Fibroblast of villous mesenchyme (primary cell): ENCODE results near the gene MBLAC2. TPM values are rescaled to one million over a fixed set of nuclear protein-coding genes. Genes with fewer than 3 reads are reported as not detected.

Source experiments
- DNase-seq: peaks from one replicate; pipeline ENCODE4 v3.0.0-alpha.2; 2010; ENCODE audit warnings: low read depth
- H3K4me3 ChIP-seq: 2 replicates; pipeline ENCODE4 v1.5.1; 2011; ENCODE audit warnings: low read depth, mild to moderate bottlenecking, low read length
- total RNA-seq: library from RNA; depleted of rRNA; stranded (reverse); fragments of >200 nt; gene quantifications from 2 replicates; pipeline ENCODE4 v1.2.3, GENCODE V29; 2012
- TF ChIP-seq, protein P1 (sequence below): IDR thresholded peaks from 2 replicates; pipeline ENCODE4 v1.5.1; 2012; ENCODE audit warnings: low read depth, mild to moderate bottlenecking, low read length; ENCODE audit not compliant: insufficient read depth

The MBLAC2 gene
- total RNA-seq, 1 donor = 6.9 TPM

DNA sequence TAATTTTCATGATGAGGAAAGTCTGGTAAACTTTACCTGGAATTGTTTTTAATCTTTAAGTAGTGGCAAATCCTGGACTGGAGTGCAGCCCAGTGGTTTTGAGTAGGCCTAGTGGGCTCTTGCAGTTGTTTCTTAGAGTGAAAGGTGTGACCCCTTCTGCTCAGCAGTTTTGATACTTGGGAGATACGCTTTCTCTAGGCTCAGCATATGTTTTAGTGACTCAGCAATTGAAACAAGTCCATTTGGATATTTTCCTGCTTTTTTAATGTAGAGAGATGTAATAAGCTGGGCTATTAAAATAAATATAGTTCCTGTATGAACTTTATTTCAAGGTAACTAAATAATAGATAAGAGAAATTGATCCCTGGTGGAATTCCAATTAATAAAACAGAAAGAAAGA lies 6.1 kb upstream of the MBLAC2 start:
- H3K4me3 ChIP-seq = no peak overlapping the region
- no peak for DNase-seq
- TF ChIP-seq, protein P1, sequence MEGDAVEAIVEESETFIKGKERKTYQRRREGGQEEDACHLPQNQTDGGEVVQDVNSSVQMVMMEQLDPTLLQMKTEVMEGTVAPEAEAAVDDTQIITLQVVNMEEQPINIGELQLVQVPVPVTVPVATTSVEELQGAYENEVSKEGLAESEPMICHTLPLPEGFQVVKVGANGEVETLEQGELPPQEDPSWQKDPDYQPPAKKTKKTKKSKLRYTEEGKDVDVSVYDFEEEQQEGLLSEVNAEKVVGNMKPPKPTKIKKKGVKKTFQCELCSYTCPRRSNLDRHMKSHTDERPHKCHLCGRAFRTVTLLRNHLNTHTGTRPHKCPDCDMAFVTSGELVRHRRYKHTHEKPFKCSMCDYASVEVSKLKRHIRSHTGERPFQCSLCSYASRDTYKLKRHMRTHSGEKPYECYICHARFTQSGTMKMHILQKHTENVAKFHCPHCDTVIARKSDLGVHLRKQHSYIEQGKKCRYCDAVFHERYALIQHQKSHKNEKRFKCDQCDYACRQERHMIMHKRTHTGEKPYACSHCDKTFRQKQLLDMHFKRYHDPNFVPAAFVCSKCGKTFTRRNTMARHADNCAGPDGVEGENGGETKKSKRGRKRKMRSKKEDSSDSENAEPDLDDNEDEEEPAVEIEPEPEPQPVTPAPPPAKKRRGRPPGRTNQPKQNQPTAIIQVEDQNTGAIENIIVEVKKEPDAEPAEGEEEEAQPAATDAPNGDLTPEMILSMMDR = no peak

DNA sequence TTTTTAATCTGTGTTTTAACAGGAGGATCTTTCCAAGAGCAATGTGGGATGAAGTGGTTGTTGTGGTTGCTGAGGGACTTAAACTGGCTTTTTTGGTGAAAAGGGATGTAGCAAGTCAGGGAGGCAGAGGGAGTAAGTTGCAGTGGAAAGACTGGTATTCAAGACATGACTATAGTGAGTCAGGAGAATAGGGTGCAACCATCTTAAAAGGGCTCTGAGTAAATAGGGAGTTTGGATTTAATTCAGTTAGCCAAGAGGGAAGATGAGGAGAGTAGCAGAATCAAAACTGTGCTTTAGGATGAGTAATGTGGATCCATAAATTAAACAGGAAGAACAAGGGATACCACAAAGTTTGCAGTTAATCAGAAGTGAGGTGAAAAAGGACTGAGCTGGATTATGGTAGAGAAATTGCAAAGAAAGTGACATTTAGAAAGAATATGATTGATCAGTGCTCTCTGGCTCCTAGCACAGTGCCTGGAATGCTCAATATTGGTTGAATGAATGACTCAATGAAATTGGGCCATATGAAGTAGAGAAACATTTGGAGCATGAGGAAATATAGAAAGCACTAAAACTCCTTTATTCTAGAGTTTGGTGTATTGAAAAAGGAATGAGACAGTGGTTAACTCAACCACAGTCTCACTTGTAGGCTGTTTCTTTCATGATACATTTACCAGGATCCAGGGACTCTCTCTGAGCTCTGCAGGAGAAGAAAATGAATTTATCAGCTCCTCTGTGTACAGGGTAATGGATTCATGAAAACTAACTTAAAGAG lies 5.2 kb upstream of the MBLAC2 start:
- TF ChIP-seq, protein P1 = no peak
- no peak for DNase-seq
- H3K4me3 ChIP-seq = no peak overlapping the region

DNA sequence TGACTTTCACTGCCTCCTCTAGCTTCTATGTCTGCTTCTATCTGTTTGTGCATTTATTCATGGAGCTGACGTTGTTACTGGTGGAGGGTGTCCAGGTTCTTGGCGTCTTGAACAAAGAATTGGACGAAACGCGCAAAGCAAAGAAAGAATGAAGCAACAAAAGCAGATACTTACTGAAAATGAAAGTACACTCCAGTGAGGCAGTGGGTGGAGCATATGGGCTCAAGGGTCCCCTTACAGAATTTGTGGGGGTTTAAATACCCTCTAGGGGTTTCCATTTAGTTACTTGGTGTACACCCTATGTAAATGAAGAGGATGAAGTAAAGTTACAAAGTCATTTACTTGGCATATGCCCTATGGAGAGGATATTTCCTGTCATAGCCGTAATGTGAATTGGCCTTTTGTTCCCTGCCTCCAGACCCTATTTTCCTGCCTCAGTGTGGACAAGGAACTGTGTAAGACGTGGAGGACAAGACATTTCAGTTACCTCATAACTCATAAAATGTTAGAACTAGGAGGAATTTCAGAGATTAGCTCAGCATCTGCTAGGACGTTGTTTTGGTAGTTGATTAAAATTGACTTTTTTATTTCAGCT lies 3.1 kb upstream of the MBLAC2 start:
- TF ChIP-seq, protein P1 = no peak
- no peak overlapping the region for H3K4me3 ChIP-seq
- DNase-seq = no peak

DNA sequence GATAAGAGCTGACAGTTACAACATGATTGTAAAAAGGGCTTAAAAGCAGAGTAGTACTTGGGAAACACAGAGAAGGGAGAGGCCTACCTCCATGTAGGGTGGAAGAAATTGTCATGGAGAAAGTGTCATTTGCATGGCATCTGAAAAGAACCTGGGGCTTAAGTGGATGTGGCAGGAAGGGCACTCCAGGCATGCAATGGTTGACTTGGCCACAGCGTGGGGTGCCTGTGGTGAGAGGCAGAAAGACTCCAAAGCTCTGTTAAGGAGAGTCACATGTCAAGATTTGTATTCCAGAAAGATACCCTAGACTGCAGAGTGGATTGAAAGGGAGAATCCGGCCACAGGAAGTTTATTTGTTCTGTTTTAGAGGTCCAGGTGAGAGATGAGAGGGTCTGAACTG lies 2.5 kb upstream of the MBLAC2 start:
- no peak for DNase-seq
- no peak overlapping the region for H3K4me3 ChIP-seq
- TF ChIP-seq, protein P1 = no peak

DNA sequence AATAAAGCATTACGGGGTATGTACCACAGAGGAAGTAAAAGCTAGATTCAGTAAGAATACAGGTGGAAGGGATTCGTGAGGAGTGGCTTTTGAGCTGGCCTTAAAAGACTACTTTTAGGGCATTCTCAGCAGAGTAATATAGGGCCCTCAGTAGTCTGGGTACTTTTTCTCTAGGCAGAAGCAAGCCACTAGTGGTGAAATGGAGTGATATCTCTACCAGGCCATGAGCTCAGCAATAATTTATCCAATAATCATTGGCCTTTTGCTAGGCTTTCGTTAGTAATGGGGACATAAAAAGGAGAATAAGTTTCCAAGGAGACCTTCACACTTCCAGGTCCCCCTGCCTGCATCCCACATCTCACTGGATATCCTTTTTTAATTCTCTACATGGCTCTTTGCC lies 1.8 kb upstream of the MBLAC2 start:
- TF ChIP-seq, protein P1 = no peak
- no peak for DNase-seq

DNA sequence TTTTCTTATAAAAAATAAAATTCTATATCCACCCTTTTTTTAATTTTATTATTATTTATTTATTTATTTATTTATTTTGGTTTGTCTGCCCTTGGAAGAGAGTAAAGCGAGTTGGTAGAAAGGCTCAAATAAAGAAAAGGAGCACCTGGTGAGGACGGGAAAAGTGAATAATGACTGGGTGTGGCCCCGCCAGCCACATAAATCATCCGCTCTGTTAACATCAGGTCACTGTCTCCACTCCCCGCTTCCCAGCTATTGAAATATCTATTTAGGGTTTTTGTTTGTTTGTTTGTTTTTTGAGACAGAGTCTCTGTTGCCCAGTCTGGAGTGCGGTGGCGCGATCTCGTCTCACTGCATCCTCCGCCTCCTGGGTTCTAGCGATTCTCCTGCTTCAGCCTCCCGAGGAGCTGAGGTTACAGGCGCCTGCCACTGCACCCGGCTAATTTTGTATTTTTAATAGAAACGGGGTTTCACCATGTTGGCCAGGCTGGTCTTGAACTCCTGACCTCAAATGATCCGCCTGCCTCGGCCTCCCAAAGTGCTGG lies 937 bp upstream of the MBLAC2 start:
- TF ChIP-seq, protein P1 = no peak

More for the DNA sequence above, 1.8 kb upstream of the MBLAC2 start:
- no peak overlapping the region for H3K4me3 ChIP-seq

More for the DNA sequence above, 937 bp upstream of the MBLAC2 start:
- no peak for DNase-seq
- peak overlapping the region; percentile 82 for H3K4me3 ChIP-seq
